Natural killer cell treated with Interleukin-12 subunit alpha and Interleukin-12 subunit beta and Interleukin-15 and Interleukin-18, amount 100 ng/mL, for 72 hours (primary cell): ENCODE results near the gene GMEB2. TPM values are rescaled to one million over a fixed set of nuclear protein-coding genes. Genes with fewer than 3 reads are reported as not detected.

ENCODE experiments used
- ATAC-seq, 2 donors: fragments of 150-1000 bp; cut with Tn5 transposase in 1 of 2; sonication (Bioruptor Pico), chemical (Tn5 transposase) in 1 of 2; 2 replicates each; pipeline ENCODE4 v1.10.0; 2021
- DNase-seq: peaks from one replicate; pipeline ENCODE4 v3.0.0; 2022; ENCODE audit warnings: low spot score
- H3K27ac Mint-ChIP-seq, 2 donors: 1 replicate in 1 of 2; 2 replicates in 1 of 2; pipeline ENCODE4 v1.8.0; 2022; ENCODE audit warnings: mixed read lengths in 2 of 2, mild to moderate bottlenecking in 1 of 2, moderate library complexity in 1 of 2
- H3K27me3 Mint-ChIP-seq, 2 donors: 1 replicate in 1 of 2; 2 replicates in 1 of 2; pipeline ENCODE4 v1.8.0; 2022; ENCODE audit warnings: mixed read lengths in 2 of 2
- H3K36me3 Mint-ChIP-seq: one replicate; pipeline ENCODE4 v1.8.0; 2022; ENCODE audit warnings: mixed read lengths
- H3K4me1 Mint-ChIP-seq, 2 donors: 1 replicate in 1 of 2; 2 replicates in 1 of 2; pipeline ENCODE4 v1.8.0; 2022; ENCODE audit warnings: low read depth in 2 of 2, mixed read lengths in 2 of 2, mild to moderate bottlenecking in 1 of 2
- H3K4me3 Mint-ChIP-seq: one replicate; pipeline ENCODE4 v1.8.0; 2022; ENCODE audit warnings: mixed read lengths
- H3K9me3 Mint-ChIP-seq: 2 replicates; pipeline ENCODE4 v1.8.0; 2022; ENCODE audit warnings: mixed read lengths
- total RNA-seq, 2 donors: library from RNA; stranded (reverse); gene quantifications; one replicate each; pipeline ENCODE4 v1.2.3, GENCODE V29; 2022

The GMEB2 gene
- total RNA-seq, 2 donors from 2014 or later: 14.7 to 15.5 TPM

- Mint-ChIP-seq H3K27me3 (no peaks in the 10 kb centered on the region), H3K9me3 (no peaks in the 10 kb centered on the region), H3K27ac (peak overlapping the region; percentile 69 to 77), H3K36me3 (no peaks in the 10 kb centered on the region), H3K4me1 (peaks cover 19 to 20% of the 10 kb centered on the region in 2 donors), H3K4me3 (peak overlapping the region; percentile 76)
- DNase-seq (peak; percentile 93), ATAC-seq (peak; percentile 88 to 91)
Measured at GRCh38 chr20:63567386-63568169, 59.3 kb downstream of the GMEB2 start.

DNA sequence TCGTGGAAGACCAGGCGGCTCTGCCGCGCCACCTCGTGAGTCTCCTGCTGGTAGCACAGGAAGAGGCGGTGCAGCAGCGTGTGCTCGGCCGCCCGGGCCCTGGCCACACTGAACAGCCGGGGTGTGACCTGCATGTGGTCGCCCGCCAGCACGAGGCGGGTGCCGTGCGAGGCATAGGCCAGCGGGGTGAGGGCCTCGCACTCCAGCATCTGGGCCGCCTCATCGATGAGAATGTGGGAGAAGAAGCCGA is 59.8 kb downstream of the GMEB2 start:
- H3K27me3 Mint-ChIP-seq: no peaks in the 10 kb centered on the region
- peak overlapping the region; percentile 69 to 77 for H3K27ac Mint-ChIP-seq
- no peak for DNase-seq
- H3K4me3 Mint-ChIP-seq: peak overlapping the region; percentile 76
- H3K4me1 Mint-ChIP-seq: peaks cover 19 to 20% of the 10 kb centered on the region in 2 donors
- H3K9me3 Mint-ChIP-seq: no peaks in the 10 kb centered on the region
- peak; percentile 53 to 73 for ATAC-seq
- no peaks in the 10 kb centered on the region for H3K36me3 Mint-ChIP-seq

- DNase-seq (peak; percentile 61), ATAC-seq (no peak)
- Mint-ChIP-seq H3K27me3 (no peaks in the 10 kb centered on the region), H3K9me3 (no peaks in the 10 kb centered on the region), H3K4me1 (peaks cover 19 to 20% of the 10 kb centered on the region in 2 donors), H3K36me3 (no peaks in the 10 kb centered on the region), H3K4me3 (peak overlapping the region; percentile 76), H3K27ac (no peak overlapping the region)
Measured at GRCh38 chr20:63566395-63567135, 60.3 kb downstream of the GMEB2 start.

- ATAC-seq (no peak), DNase-seq (no peak)
- Mint-ChIP-seq H3K36me3 (no peaks in the 10 kb centered on the region), H3K4me3 (no peak overlapping the region), H3K27ac (no peak overlapping the region), H3K27me3 (no peaks in the 10 kb centered on the region), H3K4me1 (peaks cover 19 to 20% of the 10 kb centered on the region in 2 donors), H3K9me3 (no peaks in the 10 kb centered on the region)
Measured at GRCh38 chr20:63565699-63566335, 61.1 kb downstream of the GMEB2 start.

- H3K36me3 Mint-ChIP-seq: peaks cover 4% of the 10 kb centered on the region
Measured at GRCh38 chr20:63565021-63565698, 61.7 kb downstream of the GMEB2 start.

GRCh38 chr20:63564036-63564810 is 62.7 kb downstream of the GMEB2 start:
- DNase-seq (no peak), ATAC-seq (no peak)
- H3K36me3 Mint-ChIP-seq: peaks cover 5% of the 10 kb centered on the region
- no peaks in the 10 kb centered on the region for H3K9me3 Mint-ChIP-seq
- peaks cover 16 to 21% of the 10 kb centered on the region in 2 donors for H3K4me1 Mint-ChIP-seq
- H3K27me3 Mint-ChIP-seq: no peaks in the 10 kb centered on the region
- no peak overlapping the region for H3K27ac Mint-ChIP-seq
- no peak overlapping the region for H3K4me3 Mint-ChIP-seq

More at GRCh38 chr20:63565021-63565698, 61.7 kb downstream of the GMEB2 start:
- no peak overlapping the region for H3K27ac Mint-ChIP-seq
- no peak for DNase-seq
- no peak for ATAC-seq
- H3K4me1 Mint-ChIP-seq: peaks cover 19 to 23% of the 10 kb centered on the region in 2 donors
- H3K27me3 Mint-ChIP-seq: no peaks in the 10 kb centered on the region
- no peaks in the 10 kb centered on the region for H3K9me3 Mint-ChIP-seq
- no peak overlapping the region for H3K4me3 Mint-ChIP-seq

GRCh38 chr20:63563225-63563935 is 63.5 kb downstream of the GMEB2 start:
- DNase-seq (no peak), ATAC-seq (no peak)
- H3K27ac Mint-ChIP-seq: no peak overlapping the region
- no peaks in the 10 kb centered on the region for H3K27me3 Mint-ChIP-seq
- no peaks in the 10 kb centered on the region for H3K9me3 Mint-ChIP-seq
- no peak overlapping the region for H3K4me3 Mint-ChIP-seq
- H3K36me3 Mint-ChIP-seq: peaks cover 5% of the 10 kb centered on the region
- H3K4me1 Mint-ChIP-seq: peaks cover 15 to 17% of the 10 kb centered on the region in 2 donors

GRCh38 chr20:63562461-63563224 is 64.3 kb downstream of the GMEB2 start:
- ATAC-seq: no peak
- peaks cover 5% of the 10 kb centered on the region for H3K36me3 Mint-ChIP-seq

GRCh38 chr20:63561624-63562396 is 65.1 kb downstream of the GMEB2 start:
- Mint-ChIP-seq H3K27ac (no peak overlapping the region), H3K36me3 (peaks cover 5% of the 10 kb centered on the region), H3K9me3 (no peaks in the 10 kb centered on the region), H3K27me3 (no peaks in the 10 kb centered on the region), H3K4me1 (peaks cover under 1 to 5% of the 10 kb centered on the region in 2 donors), H3K4me3 (no peak overlapping the region)
- no peak for ATAC-seq
- DNase-seq: no peak

More at GRCh38 chr20:63562461-63563224, 64.3 kb downstream of the GMEB2 start:
- H3K27me3 Mint-ChIP-seq: no peaks in the 10 kb centered on the region
- DNase-seq: no peak
- no peaks in the 10 kb centered on the region for H3K9me3 Mint-ChIP-seq
- no peak overlapping the region for H3K4me3 Mint-ChIP-seq
- H3K27ac Mint-ChIP-seq: no peak overlapping the region
- H3K4me1 Mint-ChIP-seq: peaks cover 8 to 11% of the 10 kb centered on the region in 2 donors

GRCh38 chr20:63560856-63561609 is 65.9 kb downstream of the GMEB2 start:
- no peak for DNase-seq
- Mint-ChIP-seq H3K4me1 (peaks cover 0 to 5% of the 10 kb centered on the region in 2 donors), H3K27ac (no peak overlapping the region), H3K36me3 (peaks cover 5% of the 10 kb centered on the region), H3K4me3 (no peak overlapping the region), H3K9me3 (no peaks in the 10 kb centered on the region), H3K27me3 (no peaks in the 10 kb centered on the region)
- ATAC-seq: no peak

- Mint-ChIP-seq H3K4me1 (peaks cover 0 to 5% of the 10 kb centered on the region in 2 donors), H3K27ac (no peak overlapping the region), H3K36me3 (peaks cover 5% of the 10 kb centered on the region), H3K27me3 (no peaks in the 10 kb centered on the region), H3K4me3 (no peak overlapping the region), H3K9me3 (no peaks in the 10 kb centered on the region)
- no peak for DNase-seq
- ATAC-seq: no peak
Measured at GRCh38 chr20:63560333-63560805, 66.5 kb downstream of the GMEB2 start.
